Activated CD4-positive, alpha-beta memory T cell treated with anti-CD3 and anti-CD28 coated beads for 36 hours (primary cell): ENCODE data around the gene DIO3. TPM values are rescaled to one million over a fixed set of nuclear protein-coding genes. Genes with fewer than 3 reads are reported as not detected.
"Not testable (repeated sequence)": the region's sequence is repeated elsewhere in the genome, so short reads cannot be mapped to it uniquely, and the experiment has no call there.

Experiments
- CTCF ChIA-PET: fragments of 350-600 bp; sonication (Branson Sonifier 250); formaldehyde crosslinking; loops from one replicate; lab custom pipeline; 2021; ENCODE audit warnings: antibody characterized with exemption, inconsistent platforms; lab: Charles Lee
- POLR2A ChIA-PET: fragments of 350-600 bp; sonication (Branson Sonifier 250); formaldehyde crosslinking; loops from one replicate; lab custom pipeline; 2021; ENCODE audit warnings: antibody characterized with exemption; lab: Charles Lee
- DNase-seq: peaks from one replicate; pipeline ENCODE4 v3.0.0-alpha.2; 2020
- H3K27ac Mint-ChIP-seq: one replicate; pipeline ENCODE4 v1.8.0; 2021; ENCODE audit warnings: mixed read lengths
- H3K27me3 Mint-ChIP-seq: one replicate; pipeline ENCODE4 v1.8.0; 2021; ENCODE audit warnings: mixed read lengths
- H3K36me3 Mint-ChIP-seq: one replicate; pipeline ENCODE4 v1.8.0; 2021; ENCODE audit warnings: mixed read lengths
- H3K4me1 Mint-ChIP-seq: one replicate; pipeline ENCODE4 v1.8.0; 2021; ENCODE audit warnings: low read depth, mixed read lengths
- H3K4me3 Mint-ChIP-seq: one replicate; pipeline ENCODE4 v1.8.0; 2021; ENCODE audit warnings: mild to moderate bottlenecking, mixed read lengths
- H3K9me3 Mint-ChIP-seq: one replicate; pipeline ENCODE4 v1.8.0; 2021; ENCODE audit warnings: mixed read lengths
- intact Hi-C: fragments of 100-400 bp; cut with micrococcal nuclease; formaldehyde crosslinking; loops from one replicate; pipeline ENCODE4 v1.15.1; 2023
- total RNA-seq, 2 experiments: library from RNA; stranded (reverse); gene quantifications; one replicate each; pipeline ENCODE4 v1.2.3, GENCODE V29; 2021

Gene DIO3
- total RNA-seq, 2 experiments from 2014 or later, result not detected

DNA sequence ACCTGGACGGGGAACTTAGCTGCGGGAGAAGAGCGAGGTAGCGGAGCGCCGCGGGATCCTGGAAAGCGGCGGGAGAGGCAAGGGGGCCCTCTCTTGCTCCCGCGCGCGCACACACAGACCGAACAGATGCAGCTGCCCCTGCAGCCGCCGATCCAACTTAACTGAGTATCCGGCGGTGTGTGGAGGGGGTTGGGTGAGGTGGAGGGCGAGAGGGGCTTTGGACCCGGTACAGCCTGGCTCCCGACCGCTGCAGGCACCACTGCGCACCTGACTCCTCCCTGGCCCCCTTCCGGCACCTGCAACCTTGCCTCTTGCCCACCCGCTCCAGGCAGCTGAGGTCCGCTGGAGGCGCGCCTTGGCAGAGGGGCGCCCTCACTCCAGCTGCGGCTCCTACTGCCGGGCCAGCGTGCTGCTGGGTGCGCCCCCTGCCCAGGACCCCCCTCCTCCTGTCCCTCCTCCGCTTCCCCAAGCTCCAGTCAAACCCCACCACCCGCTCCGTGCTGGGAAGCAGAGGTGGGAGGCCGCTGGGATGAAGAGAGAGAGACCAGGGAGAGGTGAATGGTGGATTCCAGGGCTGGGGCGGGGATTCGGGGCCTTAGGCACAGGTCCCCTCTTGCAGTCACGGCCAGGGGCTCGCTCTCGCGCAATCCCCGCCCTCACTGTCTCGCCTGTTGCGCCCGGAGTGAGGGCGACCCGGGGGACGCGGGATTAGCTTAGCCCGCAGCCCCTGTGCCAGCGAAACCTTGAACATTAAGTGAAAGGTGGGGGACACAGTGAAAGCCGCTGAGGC lies 2.6 kb downstream of the DIO3 start:
- Mint-ChIP-seq H3K4me1 (no peaks in the 10 kb centered on the region), H3K27ac (no peak overlapping the region), H3K36me3 (peaks cover 8% of the 10 kb centered on the region), H3K4me3 (no peak overlapping the region), H3K27me3 (peaks cover 61% of the 10 kb centered on the region), H3K9me3 (peaks cover 5% of the 10 kb centered on the region)
- CTCF ChIA-PET, result no interaction called here
- DNase-seq, result no peak
- intact Hi-C loops, result no loop called here
- POLR2A ChIA-PET, result no interaction called here

GRCh38 chr14:101564444-101564776 lies 3.1 kb downstream of the DIO3 start:
- intact Hi-C loops, result no loop called here
- H3K36me3 Mint-ChIP-seq, result peaks cover 8% of the 10 kb centered on the region
- no peak overlapping the region for H3K27ac Mint-ChIP-seq
- POLR2A ChIA-PET, result no interaction called here
- no peak for DNase-seq
- H3K4me1 Mint-ChIP-seq, result no peaks in the 10 kb centered on the region
- H3K9me3 Mint-ChIP-seq, result peaks cover 5% of the 10 kb centered on the region
- H3K4me3 Mint-ChIP-seq, result no peak overlapping the region
- CTCF ChIA-PET, result no interaction called here
- H3K27me3 Mint-ChIP-seq, result peaks cover 61% of the 10 kb centered on the region

DNA sequence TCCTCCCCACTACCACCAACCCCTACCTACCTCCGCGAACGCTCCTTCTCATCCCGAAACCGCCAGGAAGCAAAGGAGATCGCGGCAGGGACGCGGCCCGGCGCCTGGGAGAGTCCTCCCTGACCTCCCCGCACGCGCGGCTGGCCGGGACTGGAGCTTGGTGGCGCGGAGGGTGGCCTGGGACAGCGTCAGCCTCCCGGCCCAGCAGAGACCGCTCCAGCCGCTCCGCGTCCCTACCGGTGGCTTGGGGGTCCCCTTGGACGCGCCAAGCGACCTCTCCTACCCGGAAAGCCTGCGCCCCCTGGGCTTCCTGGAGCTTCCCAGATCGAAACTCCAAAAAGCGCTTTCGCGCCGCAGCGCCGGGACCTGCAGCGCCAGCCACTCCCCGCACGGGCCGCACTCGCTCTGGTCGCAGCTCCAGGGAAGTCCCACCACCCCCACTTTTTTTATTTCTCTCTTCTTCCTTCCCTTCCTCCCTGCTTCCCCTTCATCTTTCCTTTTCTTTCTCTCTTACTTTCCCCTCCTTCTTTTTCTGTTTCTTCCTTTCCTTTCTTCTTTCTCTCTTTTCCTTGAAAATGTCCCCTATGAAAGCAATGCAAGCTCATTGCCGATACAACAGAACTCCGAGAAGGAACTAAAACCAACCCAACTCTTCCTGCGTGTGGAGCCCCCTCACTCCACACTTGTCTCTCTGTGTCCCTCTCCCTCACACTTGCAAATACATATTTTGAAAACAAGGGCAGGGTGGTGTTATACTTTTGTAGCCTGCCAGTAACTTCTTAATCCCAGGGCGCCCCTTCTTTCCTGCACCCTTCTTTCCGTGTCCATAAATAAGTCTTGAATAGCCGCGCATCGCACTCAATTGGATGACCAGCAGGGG lies 3.8 kb downstream of the DIO3 start:
- Mint-ChIP-seq H3K4me1 (no peaks in the 10 kb centered on the region), H3K9me3 (peaks cover 5% of the 10 kb centered on the region), H3K27ac (no peak overlapping the region), H3K27me3 (peaks cover 61% of the 10 kb centered on the region), H3K4me3 (no peak overlapping the region), H3K36me3 (peaks cover 8% of the 10 kb centered on the region)
- POLR2A ChIA-PET, result no interaction called here
- CTCF ChIA-PET, result no interaction called here
- no peak for DNase-seq
- intact Hi-C loops, result no loop called here

DNA sequence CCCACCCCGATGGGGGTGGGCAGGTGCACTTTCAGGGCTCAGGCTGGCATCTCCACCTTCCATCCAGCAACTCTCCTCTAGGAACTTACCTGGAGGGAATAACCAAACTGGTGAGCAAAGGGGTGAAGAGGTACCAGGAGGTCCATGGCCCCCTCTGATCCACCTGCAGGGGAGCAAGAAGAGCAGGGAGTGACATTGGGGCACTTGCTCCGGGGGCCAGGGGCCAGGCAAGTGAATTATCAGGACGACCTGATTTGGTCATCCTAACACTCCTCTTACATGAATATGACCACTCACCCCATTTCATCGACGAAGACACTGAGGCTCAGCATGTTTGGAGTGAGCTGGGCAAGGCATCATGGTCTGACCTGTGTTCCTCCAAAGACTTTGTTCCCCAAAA lies 6.0 kb downstream of the DIO3 start:
- ChIA-PET POLR2A (no interaction called here), CTCF (no interaction called here)
- intact Hi-C loops, result no loop called here
- Mint-ChIP-seq H3K36me3 (peaks cover 4% of the 10 kb centered on the region), H3K4me3 (no peak overlapping the region), H3K27me3 (peaks cover 51% of the 10 kb centered on the region), H3K4me1 (no peaks in the 10 kb centered on the region), H3K27ac (no peak overlapping the region), H3K9me3 (peaks cover 2% of the 10 kb centered on the region)
- no peak for DNase-seq

- Mint-ChIP-seq H3K4me3 (no peak overlapping the region), H3K4me1 (no peaks in the 10 kb centered on the region), H3K9me3 (no peaks in the 10 kb centered on the region), H3K36me3 (no peaks in the 10 kb centered on the region), H3K27ac (no peak overlapping the region), H3K27me3 (peaks cover 21% of the 10 kb centered on the region)
- POLR2A ChIA-PET, result no interaction called here
- no peak for DNase-seq
- CTCF ChIA-PET, result no interaction called here
- intact Hi-C loops, result no loop called here
Observed at GRCh38 chr14:101571004-101571403, 9.7 kb downstream of the DIO3 start.

DNA sequence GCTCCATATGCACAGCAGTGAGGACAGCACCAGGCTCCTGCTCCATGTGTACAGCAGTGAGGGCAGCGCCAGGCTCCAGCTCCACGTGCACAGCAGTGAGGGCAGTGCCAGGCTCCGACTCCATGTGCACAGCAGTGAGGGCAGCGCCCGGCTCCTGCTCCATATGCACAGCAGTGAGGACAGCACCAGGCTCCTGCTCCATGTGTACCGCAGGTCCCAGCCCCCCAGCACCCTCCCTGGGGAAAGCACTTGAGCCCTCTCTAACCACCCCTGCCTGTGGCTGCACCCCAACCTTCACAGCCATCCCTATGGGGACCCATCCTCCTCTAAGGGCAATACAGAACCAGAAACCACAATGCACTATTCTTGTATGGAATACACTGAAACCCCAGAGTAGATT lies 11.2 kb downstream of the DIO3 start:
- H3K27ac Mint-ChIP-seq, CTCF ChIA-PET, H3K9me3 Mint-ChIP-seq, H3K36me3 Mint-ChIP-seq, H3K4me3 Mint-ChIP-seq, H3K27me3 Mint-ChIP-seq, intact Hi-C loops, DNase-seq, POLR2A ChIA-PET, H3K4me1 Mint-ChIP-seq: not testable (repeated sequence)

- no peak for DNase-seq
- no peak overlapping the region for H3K27ac Mint-ChIP-seq
- no peaks in the 10 kb centered on the region for H3K9me3 Mint-ChIP-seq
- no peaks in the 10 kb centered on the region for H3K36me3 Mint-ChIP-seq
- intact Hi-C loops, result no loop called here
- no peaks in the 10 kb centered on the region for H3K4me1 Mint-ChIP-seq
- POLR2A ChIA-PET, result no interaction called here
- CTCF ChIA-PET, result no interaction called here
- no peak overlapping the region for H3K4me3 Mint-ChIP-seq
- H3K27me3 Mint-ChIP-seq, result peaks cover 5% of the 10 kb centered on the region
Observed at GRCh38 chr14:101573289-101573688, 12.0 kb downstream of the DIO3 start.

DNA sequence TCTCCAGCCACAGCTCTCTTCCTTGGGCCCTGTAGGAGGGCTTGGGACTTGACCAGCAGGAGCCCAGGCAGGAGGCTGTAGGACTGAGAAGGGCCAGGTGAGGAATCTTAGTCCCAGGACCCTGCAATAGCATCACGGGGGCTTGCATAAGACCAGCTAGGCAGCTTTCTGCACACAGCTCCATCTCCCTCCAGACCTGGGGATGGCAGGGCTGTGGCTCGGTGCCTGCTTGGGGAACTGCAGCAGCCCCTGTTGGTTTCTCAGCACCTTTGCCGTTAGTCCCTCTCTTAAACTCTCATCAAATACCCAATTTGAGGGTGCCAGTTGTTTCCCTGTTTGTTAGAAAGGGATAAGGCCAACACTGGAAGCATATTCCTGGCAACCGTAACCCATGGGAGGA lies 14.3 kb downstream of the DIO3 start:
- no peak overlapping the region for H3K27ac Mint-ChIP-seq
- no peak overlapping the region for H3K4me3 Mint-ChIP-seq
- H3K27me3 Mint-ChIP-seq, result peaks cover 2% of the 10 kb centered on the region
- ChIA-PET POLR2A (no interaction called here), CTCF (no interaction called here)
- H3K36me3 Mint-ChIP-seq, result no peaks in the 10 kb centered on the region
- no peaks in the 10 kb centered on the region for H3K4me1 Mint-ChIP-seq
- no peak for DNase-seq
- intact Hi-C loops, result no loop called here
- no peaks in the 10 kb centered on the region for H3K9me3 Mint-ChIP-seq

DNA sequence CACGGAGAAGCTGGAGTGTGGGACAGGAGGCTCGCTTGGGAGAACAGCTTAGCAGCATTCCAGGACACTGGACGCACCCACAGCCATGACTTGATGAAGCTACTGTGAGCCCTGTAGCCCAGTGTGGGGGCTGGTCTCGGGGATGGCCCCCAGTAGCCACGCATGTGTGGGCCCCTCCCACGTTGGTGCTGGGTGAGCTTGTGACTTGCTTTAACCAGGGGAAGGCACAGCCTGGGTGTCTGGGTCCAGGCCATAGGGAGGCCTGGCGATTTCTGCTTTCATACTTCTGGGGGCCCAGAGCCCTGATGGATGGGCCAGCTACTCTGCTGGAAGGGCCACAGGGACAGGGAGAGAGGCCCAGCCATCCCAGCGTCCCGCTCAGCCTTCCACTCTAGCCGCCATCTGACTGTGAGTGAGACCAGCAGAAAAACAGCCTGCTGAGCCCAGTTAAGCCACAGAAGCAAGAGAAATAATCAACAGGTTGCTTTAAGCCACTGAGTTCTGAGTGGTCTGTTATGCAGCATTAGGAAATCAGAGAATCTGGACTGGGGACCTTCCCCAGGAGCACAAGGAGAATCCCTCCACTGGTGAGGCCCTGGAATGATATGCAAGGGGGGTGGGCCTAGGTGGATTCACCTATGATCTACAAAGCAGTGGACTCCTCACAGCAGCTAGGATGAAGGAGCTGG lies 16.1 kb downstream of the DIO3 start:
- ChIA-PET CTCF (no interaction called here), POLR2A (no interaction called here)
- Mint-ChIP-seq H3K4me1 (no peaks in the 10 kb centered on the region), H3K27me3 (peaks cover 2% of the 10 kb centered on the region), H3K27ac (no peak overlapping the region), H3K36me3 (no peaks in the 10 kb centered on the region), H3K9me3 (no peaks in the 10 kb centered on the region), H3K4me3 (no peak overlapping the region)
- intact Hi-C loops, result no loop called here
- no peak for DNase-seq

DNA sequence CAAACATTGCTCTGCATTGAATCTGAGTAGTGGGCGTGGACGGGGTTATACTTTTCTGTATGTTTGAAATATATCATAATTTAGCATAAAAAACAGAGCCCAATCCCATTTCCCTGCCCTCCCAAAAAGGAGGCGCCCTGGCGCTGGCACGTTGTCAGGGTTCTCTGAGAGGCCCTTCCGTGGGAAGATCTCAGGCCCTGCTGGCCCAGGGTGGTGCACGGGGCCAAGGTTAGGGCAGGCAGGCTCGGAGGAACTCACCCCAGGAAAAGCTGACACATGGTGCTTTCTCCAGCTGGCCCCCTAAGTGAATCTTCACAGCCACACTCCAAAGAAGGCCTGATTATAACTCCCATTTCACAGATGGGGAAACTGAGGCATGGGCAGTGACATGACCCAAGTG lies 17.2 kb downstream of the DIO3 start:
- Mint-ChIP-seq H3K4me1 (no peaks in the 10 kb centered on the region), H3K36me3 (no peaks in the 10 kb centered on the region), H3K27me3 (peaks cover 2% of the 10 kb centered on the region), H3K27ac (no peak overlapping the region), H3K9me3 (no peaks in the 10 kb centered on the region), H3K4me3 (no peak overlapping the region)
- intact Hi-C loops, result no loop called here
- ChIA-PET POLR2A (no interaction called here), CTCF (no interaction called here)
- no peak for DNase-seq

GRCh38 chr14:101579372-101580080 lies 18.2 kb downstream of the DIO3 start:
- no peaks in the 10 kb centered on the region for H3K9me3 Mint-ChIP-seq
- CTCF ChIA-PET, result interaction anchor here (1.0 kb wide), 1 partner anchor 11 kb away, joined by 3 read pairs; no protein-coding TSS in a partner anchor
- peaks cover 2% of the 10 kb centered on the region for H3K27me3 Mint-ChIP-seq
- no peaks in the 10 kb centered on the region for H3K4me1 Mint-ChIP-seq
- no peaks in the 10 kb centered on the region for H3K36me3 Mint-ChIP-seq
- no peak for DNase-seq
- H3K27ac Mint-ChIP-seq, result no peak overlapping the region
- intact Hi-C loops, result no loop called here
- H3K4me3 Mint-ChIP-seq, result no peak overlapping the region
- POLR2A ChIA-PET, result interaction anchor here (0.6 kb wide), 1 partner anchor 230 kb away, joined by 4 read pairs; no protein-coding TSS in a partner anchor

DNA sequence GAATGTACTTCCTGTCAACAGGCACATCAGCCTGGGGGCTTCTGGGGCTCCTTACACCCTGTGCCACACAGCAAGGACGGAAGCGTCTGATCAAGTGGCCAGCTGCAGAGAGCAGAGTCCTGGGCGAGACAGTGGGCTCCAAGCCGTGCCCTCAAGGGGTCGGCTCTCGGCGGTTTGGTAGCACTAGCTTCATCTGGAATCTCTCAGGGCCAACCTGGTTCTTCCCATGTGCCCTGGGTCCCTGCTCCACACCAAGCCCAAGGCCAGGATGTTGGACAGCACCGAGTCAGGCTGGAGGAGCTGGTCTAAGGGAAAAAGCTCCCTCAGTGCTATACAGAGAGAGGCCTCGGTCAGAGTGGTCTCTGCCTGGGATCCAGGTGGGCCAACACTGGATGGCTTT lies 20.5 kb downstream of the DIO3 start:
- POLR2A ChIA-PET, result no interaction called here
- H3K36me3 Mint-ChIP-seq, result no peaks in the 10 kb centered on the region
- DNase-seq, result no peak
- no peak overlapping the region for H3K4me3 Mint-ChIP-seq
- CTCF ChIA-PET, result no interaction called here
- H3K4me1 Mint-ChIP-seq, result no peaks in the 10 kb centered on the region
- H3K27me3 Mint-ChIP-seq, result no peaks in the 10 kb centered on the region
- no peaks in the 10 kb centered on the region for H3K9me3 Mint-ChIP-seq
- intact Hi-C loops, result no loop called here
- H3K27ac Mint-ChIP-seq, result no peak overlapping the region
